ENCODE results near the gene SRA1. TPM values are rescaled to one million over a fixed set of nuclear protein-coding genes. Genes with fewer than 3 reads are reported as not detected.

SRA1 gene
- total and polyA plus RNA-seq, 2 of the 4 experiments (the other 2 are of a cell fraction) = 52.9 to 54.8 TPM

DNA sequence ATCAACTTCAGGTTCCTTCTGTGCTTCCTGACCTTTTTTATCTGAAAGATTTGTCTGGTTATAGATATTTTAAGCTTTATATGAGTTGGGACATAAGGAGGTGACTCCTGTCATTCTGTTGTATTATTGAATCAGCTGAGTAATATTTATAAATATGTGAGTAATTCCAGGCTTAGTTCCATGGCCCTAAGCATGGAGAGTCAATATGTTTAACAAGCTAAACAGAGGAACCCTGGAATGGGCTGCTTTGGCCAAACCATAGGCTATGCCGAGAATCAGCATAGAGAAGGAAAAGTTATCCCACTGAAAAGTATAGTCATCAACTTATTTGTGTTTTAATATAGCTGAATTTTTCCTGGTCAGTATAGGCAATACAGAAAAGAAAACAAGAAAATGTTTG lies 17.0 kb downstream of the SRA1 start:
- Histone ChIP-seq H4K5ac (ENCODE audit: low read depth, low read length) (no peak overlapping the region), H3K9me1 (ENCODE audit: insufficient read depth, low read length) (no peaks in the 10 kb centered on the region), H4K20me1 (ENCODE audit: insufficient read depth, low read length) (no peaks in the 10 kb centered on the region), H2BK15ac (ENCODE audit: low read depth, low read length) (no peak overlapping the region), H3K4ac (ENCODE audit: low read depth, low read length) (no peak overlapping the region), H3K9me3 (ENCODE audit: control insufficient read depth, insufficient read depth, low read length) (no peaks in the 10 kb centered on the region), H3K4me2 (ENCODE audit: low read depth, low read length) (no peak overlapping the region), H2AK5ac (ENCODE audit: low read depth, low read length) (no peak overlapping the region), H3K4me3 (ENCODE audit: insufficient read depth, low read depth, low read length) (no peak overlapping the region), H3K9ac (ENCODE audit: low read depth, low read length) (no peak overlapping the region), H2AFZ (replicated peaks; ENCODE audit: low read length, poor library complexity) (no peak overlapping the region), H3K36me3 (ENCODE audit: control insufficient read depth, insufficient read depth, low read length) (peaks cover 18% of the 10 kb centered on the region), H3K79me1 (ENCODE audit: low read depth in 1 of 2, low read length in 2 of 2) (peaks cover 0 to 8% of the 10 kb centered on the region in 2 experiments; a peak in 2 of 4 replicates), H2BK5ac (ENCODE audit: low read depth, low read length, poor library complexity, severe bottlenecking) (no peak overlapping the region), H3K4me1 (ENCODE audit: control insufficient read depth, insufficient read depth, low read length) (no peaks in the 10 kb centered on the region), H4K91ac (ENCODE audit: insufficient read depth, low read depth, low read length) (no peak overlapping the region), H4K8ac (ENCODE audit: low read depth in 2 of 2, low read length in 2 of 2) (no peak overlapping the region), H2AK9ac (replicated peaks; ENCODE audit: low read depth, low read length, poor library complexity) (no peak overlapping the region), H3K14ac (replicated peaks; ENCODE audit: low read depth, low read length) (no peak overlapping the region), H3K18ac (ENCODE audit: low read depth, low read length) (no peak overlapping the region), H2BK120ac (ENCODE audit: low read depth, low read length) (no peak overlapping the region), H2BK20ac (ENCODE audit: low read depth, low read length) (no peak overlapping the region), H3K23ac (ENCODE audit: low read depth, low read length) (no peak overlapping the region), H3K27ac (ENCODE audit: insufficient read depth, low read length) (no peak overlapping the region), H3K56ac (ENCODE audit: extremely low read depth, insufficient read depth, low read length) (no peak overlapping the region), H3K27me3 (ENCODE audit: control insufficient read depth, insufficient read depth, low read length) (no peaks in the 10 kb centered on the region)
- in situ Hi-C loops (cut with MboI; ENCODE audit: low sequenced_read_pairs) = no loop called here
- no peak for TF ChIP-seq SMC3 (IDR thresholded peaks at IDR 0.05; ENCODE audit: low read depth, low read length)
- no peak for TF ChIP-seq CHD1 (IDR thresholded peaks at IDR 0.05; ENCODE audit: low read depth, low read length)
- no peak for TF ChIP-seq RFX5 (IDR thresholded peaks at IDR 0.05; ENCODE audit: low read depth, low read length)
- no peak for TF ChIP-seq RAD21 (IDR thresholded peaks at IDR 0.05; ENCODE audit: low read length)
- TF ChIP-seq, protein P1, sequence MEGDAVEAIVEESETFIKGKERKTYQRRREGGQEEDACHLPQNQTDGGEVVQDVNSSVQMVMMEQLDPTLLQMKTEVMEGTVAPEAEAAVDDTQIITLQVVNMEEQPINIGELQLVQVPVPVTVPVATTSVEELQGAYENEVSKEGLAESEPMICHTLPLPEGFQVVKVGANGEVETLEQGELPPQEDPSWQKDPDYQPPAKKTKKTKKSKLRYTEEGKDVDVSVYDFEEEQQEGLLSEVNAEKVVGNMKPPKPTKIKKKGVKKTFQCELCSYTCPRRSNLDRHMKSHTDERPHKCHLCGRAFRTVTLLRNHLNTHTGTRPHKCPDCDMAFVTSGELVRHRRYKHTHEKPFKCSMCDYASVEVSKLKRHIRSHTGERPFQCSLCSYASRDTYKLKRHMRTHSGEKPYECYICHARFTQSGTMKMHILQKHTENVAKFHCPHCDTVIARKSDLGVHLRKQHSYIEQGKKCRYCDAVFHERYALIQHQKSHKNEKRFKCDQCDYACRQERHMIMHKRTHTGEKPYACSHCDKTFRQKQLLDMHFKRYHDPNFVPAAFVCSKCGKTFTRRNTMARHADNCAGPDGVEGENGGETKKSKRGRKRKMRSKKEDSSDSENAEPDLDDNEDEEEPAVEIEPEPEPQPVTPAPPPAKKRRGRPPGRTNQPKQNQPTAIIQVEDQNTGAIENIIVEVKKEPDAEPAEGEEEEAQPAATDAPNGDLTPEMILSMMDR (conservative IDR thresholded peaks at IDR 0.05; ENCODE audit: low read depth, low read length) = no peak
- TF ChIP-seq FOS (IDR thresholded peaks at IDR 0.05; ENCODE audit: low read depth, low read length) = no peak
- TF ChIP-seq MAFK (IDR thresholded peaks at IDR 0.05; ENCODE audit: low read depth, low read length) = no peak
- no peak for TF ChIP-seq MAZ (IDR thresholded peaks at IDR 0.05; ENCODE audit: borderline replicate concordance, low read depth, low read length)
- TF ChIP-seq NFE2L2 (IDR thresholded peaks at IDR 0.05; ENCODE audit: low read depth, low read length) = no peak
- TF ChIP-seq CEBPB (IDR thresholded peaks at IDR 0.05; ENCODE audit: low read depth, low read length) = no peak
- no peak for TF ChIP-seq POLR2A (IDR thresholded peaks at IDR 0.05; ENCODE audit: low read depth, low read length)
- TF ChIP-seq, protein P2, sequence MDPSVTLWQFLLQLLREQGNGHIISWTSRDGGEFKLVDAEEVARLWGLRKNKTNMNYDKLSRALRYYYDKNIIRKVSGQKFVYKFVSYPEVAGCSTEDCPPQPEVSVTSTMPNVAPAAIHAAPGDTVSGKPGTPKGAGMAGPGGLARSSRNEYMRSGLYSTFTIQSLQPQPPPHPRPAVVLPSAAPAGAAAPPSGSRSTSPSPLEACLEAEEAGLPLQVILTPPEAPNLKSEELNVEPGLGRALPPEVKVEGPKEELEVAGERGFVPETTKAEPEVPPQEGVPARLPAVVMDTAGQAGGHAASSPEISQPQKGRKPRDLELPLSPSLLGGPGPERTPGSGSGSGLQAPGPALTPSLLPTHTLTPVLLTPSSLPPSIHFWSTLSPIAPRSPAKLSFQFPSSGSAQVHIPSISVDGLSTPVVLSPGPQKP (IDR thresholded peaks at IDR 0.05; ENCODE audit: borderline replicate concordance, low read depth, low read length) = no peak
- TF ChIP-seq, protein P3, sequence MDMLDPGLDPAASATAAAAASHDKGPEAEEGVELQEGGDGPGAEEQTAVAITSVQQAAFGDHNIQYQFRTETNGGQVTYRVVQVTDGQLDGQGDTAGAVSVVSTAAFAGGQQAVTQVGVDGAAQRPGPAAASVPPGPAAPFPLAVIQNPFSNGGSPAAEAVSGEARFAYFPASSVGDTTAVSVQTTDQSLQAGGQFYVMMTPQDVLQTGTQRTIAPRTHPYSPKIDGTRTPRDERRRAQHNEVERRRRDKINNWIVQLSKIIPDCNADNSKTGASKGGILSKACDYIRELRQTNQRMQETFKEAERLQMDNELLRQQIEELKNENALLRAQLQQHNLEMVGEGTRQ (IDR thresholded peaks at IDR 0.05; ENCODE audit: low read depth, low read length) = no peak
- dilution Hi-C loops (cut with HindIII; ENCODE audit: low sequenced_read_pairs, unreplicated experiment) = no loop called here
- WGBS, 2 experiments (ENCODE audit: extremely low coverage in 2 of 2, insufficient read length in 1 of 2) = no CpG with 5 or more reads among the region's 1 CpG
- intact Hi-C loops (cut with micrococcal nuclease) = no loop called here
- ChIA-PET POLR2A (ENCODE audit: unreplicated experiment) (no interaction called here), CTCF (interaction anchor here (0.6 to 0.7 kb wide), 3 partner anchors 23 to 138 kb away, joined by 3 read pairs; no protein-coding TSS in a partner anchor)
- no peak for DNase-seq
- ATAC-seq (ENCODE audit: low read depth) = peak; percentile 72
- BruUV-seq (replicated peaks) = no TSS peak

Data from IMR-90 (cell line).